Progenitor cell of endocrine pancreas (in vitro differentiated cells): Measurements from ENCODE around the gene RPL18A. TPM values are rescaled to one million over a fixed set of nuclear protein-coding genes. Genes with fewer than 3 reads are reported as not detected.
A peak's percentile ranks its signal among the peaks of the same experiment; 100 is the strongest.
"Not testable (repeated sequence)": the region's sequence is repeated elsewhere in the genome, so short reads cannot be mapped to it uniquely, and the experiment has no call there.

Experiments used
- DNase-seq: peaks from one replicate; pipeline ENCODE4 v3.0.0; 2021; ENCODE audit warnings: low spot score; ENCODE audit not compliant: unreplicated experiment
- H3K27ac Mint-ChIP-seq: 2 replicates; pipeline ENCODE4 v1.8.0; 2021; ENCODE audit warnings: mild to moderate bottlenecking, moderate library complexity, mixed read lengths
- H3K27me3 Mint-ChIP-seq: 2 replicates; pipeline ENCODE4 v1.8.0; 2021; ENCODE audit warnings: mixed read lengths
- H3K36me3 Mint-ChIP-seq: 2 replicates; pipeline ENCODE4 v1.8.0; 2022; ENCODE audit warnings: mixed read lengths; ENCODE audit not compliant: insufficient read depth
- H3K4me1 Mint-ChIP-seq: 2 replicates; pipeline ENCODE4 v1.8.0; 2021; ENCODE audit warnings: low read depth, mixed read lengths
- H3K4me3 Mint-ChIP-seq: 2 replicates; pipeline ENCODE4 v1.8.0; 2021; ENCODE audit warnings: low read depth, mild to moderate bottlenecking, moderate library complexity, mixed read lengths
- H3K9me3 Mint-ChIP-seq: 2 replicates; pipeline ENCODE4 v1.8.0; 2021; ENCODE audit warnings: low read depth, mixed read lengths
- CTCF ChIP-seq: fragments of 200-600 bp; sonication (generic); IDR thresholded peaks from one replicate; pipeline ENCODE4 v1.5.0; 2021; ENCODE audit warnings: antibody characterized with exemption, mild to moderate bottlenecking; ENCODE audit not compliant: unreplicated experiment
- total RNA-seq: library from RNA; stranded (reverse); gene quantifications from 2 replicates; pipeline ENCODE4 v1.2.1, GENCODE V29; 2021

The RPL18A gene
- total RNA-seq, 1 donor from 2014 or later = 1,687 TPM

GRCh38 chr19:17883627-17884410, 24.1 kb downstream of the RPL18A start:
- H3K36me3 Mint-ChIP-seq = no peaks in the 10 kb centered on the region
- no peak overlapping the region for H3K4me3 Mint-ChIP-seq
- no peaks in the 10 kb centered on the region for H3K9me3 Mint-ChIP-seq
- no peak overlapping the region for H3K27ac Mint-ChIP-seq
- H3K4me1 Mint-ChIP-seq = no peaks in the 10 kb centered on the region
- H3K27me3 Mint-ChIP-seq = peaks cover 14% of the 10 kb centered on the region
- no peak for TF ChIP-seq CTCF
- no peak for DNase-seq

GRCh38 chr19:17886515-17886914, 26.8 kb downstream of the RPL18A start:
- Mint-ChIP-seq H3K27ac (no peak overlapping the region), H3K4me1 (no peaks in the 10 kb centered on the region), H3K4me3 (no peak overlapping the region), H3K36me3 (no peaks in the 10 kb centered on the region), H3K9me3 (no peaks in the 10 kb centered on the region), H3K27me3 (peaks cover 15% of the 10 kb centered on the region)
- no peak for TF ChIP-seq CTCF
- DNase-seq = no peak

- not testable (repeated sequence) for H3K27ac Mint-ChIP-seq, H3K4me3 Mint-ChIP-seq, H3K36me3 Mint-ChIP-seq, H3K4me1 Mint-ChIP-seq, DNase-seq, H3K9me3 Mint-ChIP-seq
- H3K27me3 Mint-ChIP-seq = peaks cover 18% of the 10 kb centered on the region
Measured at GRCh38 chr19:17887221-17887620, 27.5 kb downstream of the RPL18A start.

GRCh38 chr19:17888260-17888659, 28.6 kb downstream of the RPL18A start:
- no peak for DNase-seq
- Mint-ChIP-seq H3K9me3 (no peaks in the 10 kb centered on the region), H3K36me3 (no peaks in the 10 kb centered on the region)

GRCh38 chr19:17889609-17890214, 30.0 kb downstream of the RPL18A start:
- DNase-seq = peak; percentile 54
- Mint-ChIP-seq H3K27me3 (peaks cover 28% of the 10 kb centered on the region), H3K36me3 (no peaks in the 10 kb centered on the region), H3K4me1 (no peaks in the 10 kb centered on the region), H3K27ac (peak overlapping the region; percentile 18), H3K9me3 (no peaks in the 10 kb centered on the region), H3K4me3 (no peak overlapping the region)
- TF ChIP-seq CTCF = no peak

More at GRCh38 chr19:17888260-17888659, 28.6 kb downstream of the RPL18A start:
- no peak overlapping the region for H3K27ac Mint-ChIP-seq
- no peaks in the 10 kb centered on the region for H3K4me1 Mint-ChIP-seq
- H3K27me3 Mint-ChIP-seq = peaks cover 25% of the 10 kb centered on the region
- no peak overlapping the region for H3K4me3 Mint-ChIP-seq
- TF ChIP-seq CTCF = no peak
